ENCODE data around the gene ZNF408. TPM values are rescaled to one million over a fixed set of nuclear protein-coding genes. Genes with fewer than 3 reads are reported as not detected.

Gene ZNF408
- polyA plus RNA-seq, 1 of the 3 experiments (the other 2 are of a cell fraction) = 7.1 TPM

DNA sequence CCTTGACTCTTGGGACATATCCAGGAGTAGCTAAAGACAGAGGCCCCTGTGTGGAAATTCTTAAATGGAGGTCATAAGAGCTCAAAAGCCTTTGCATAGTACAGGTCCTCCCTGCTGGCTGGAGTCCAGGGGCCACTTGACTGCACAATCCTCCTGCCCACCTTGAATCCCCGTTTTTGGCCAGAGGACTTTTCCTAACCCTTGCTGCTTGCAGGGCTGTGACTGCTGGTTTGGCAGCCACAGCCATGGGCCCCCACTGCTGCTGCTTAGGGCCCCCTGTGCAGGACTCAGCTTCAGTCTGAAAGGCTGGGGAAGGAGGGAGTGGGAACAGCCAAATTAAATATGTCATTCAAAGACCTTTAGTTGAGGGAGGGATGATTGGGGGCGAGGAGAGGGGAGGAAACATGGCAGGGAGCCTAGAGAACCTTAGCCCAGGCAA lies 33.8 kb upstream of the ZNF408 start:
- H3K9me2 ChIP-seq = no peaks in the 10 kb centered on the region
- H2AFZ ChIP-seq (ENCODE audit: low read depth) = no peak overlapping the region
- peaks cover 38 to 76% of the 10 kb centered on the region in 2 experiments for H3K36me3 ChIP-seq (replicated peaks in 1 of 2; ENCODE audit: control insufficient read depth in 1 of 2, insufficient read depth in 2 of 2, low read length in 1 of 2)
- H3K4me2 ChIP-seq = no peak overlapping the region
- WGBS (ENCODE audit: low lambda C conversion rate) = 94% methylated on average over 2 of the region's 2 CpGs
- ChIA-PET CTCF (no interaction called here), POLR2A (no interaction called here)
- H3K9me3 ChIP-seq = no peaks in the 10 kb centered on the region
- no peaks in the 10 kb centered on the region for H4K20me1 ChIP-seq (ENCODE audit: insufficient read depth)
- H3K27me3 ChIP-seq (ENCODE audit: insufficient read depth) = no peaks in the 10 kb centered on the region
- DNase-seq = no peak
- no peak overlapping the region for H3K27ac ChIP-seq (ENCODE audit: low read depth in 2 of 2, low read length in 1 of 2)
- H3K4me1 ChIP-seq (ENCODE audit: control insufficient read depth in 1 of 2, insufficient read depth in 2 of 2, low read depth in 1 of 2, low read length in 1 of 2) = no peaks in the 10 kb centered on the region
- H3K9ac ChIP-seq = no peak overlapping the region
- peaks cover 3% of the 10 kb centered on the region for H3F3A ChIP-seq (replicated peaks; ENCODE audit: insufficient read depth)
- H3K79me2 ChIP-seq (ENCODE audit: insufficient read depth) = no peaks in the 10 kb centered on the region
- TF ChIP-seq, protein P1, sequence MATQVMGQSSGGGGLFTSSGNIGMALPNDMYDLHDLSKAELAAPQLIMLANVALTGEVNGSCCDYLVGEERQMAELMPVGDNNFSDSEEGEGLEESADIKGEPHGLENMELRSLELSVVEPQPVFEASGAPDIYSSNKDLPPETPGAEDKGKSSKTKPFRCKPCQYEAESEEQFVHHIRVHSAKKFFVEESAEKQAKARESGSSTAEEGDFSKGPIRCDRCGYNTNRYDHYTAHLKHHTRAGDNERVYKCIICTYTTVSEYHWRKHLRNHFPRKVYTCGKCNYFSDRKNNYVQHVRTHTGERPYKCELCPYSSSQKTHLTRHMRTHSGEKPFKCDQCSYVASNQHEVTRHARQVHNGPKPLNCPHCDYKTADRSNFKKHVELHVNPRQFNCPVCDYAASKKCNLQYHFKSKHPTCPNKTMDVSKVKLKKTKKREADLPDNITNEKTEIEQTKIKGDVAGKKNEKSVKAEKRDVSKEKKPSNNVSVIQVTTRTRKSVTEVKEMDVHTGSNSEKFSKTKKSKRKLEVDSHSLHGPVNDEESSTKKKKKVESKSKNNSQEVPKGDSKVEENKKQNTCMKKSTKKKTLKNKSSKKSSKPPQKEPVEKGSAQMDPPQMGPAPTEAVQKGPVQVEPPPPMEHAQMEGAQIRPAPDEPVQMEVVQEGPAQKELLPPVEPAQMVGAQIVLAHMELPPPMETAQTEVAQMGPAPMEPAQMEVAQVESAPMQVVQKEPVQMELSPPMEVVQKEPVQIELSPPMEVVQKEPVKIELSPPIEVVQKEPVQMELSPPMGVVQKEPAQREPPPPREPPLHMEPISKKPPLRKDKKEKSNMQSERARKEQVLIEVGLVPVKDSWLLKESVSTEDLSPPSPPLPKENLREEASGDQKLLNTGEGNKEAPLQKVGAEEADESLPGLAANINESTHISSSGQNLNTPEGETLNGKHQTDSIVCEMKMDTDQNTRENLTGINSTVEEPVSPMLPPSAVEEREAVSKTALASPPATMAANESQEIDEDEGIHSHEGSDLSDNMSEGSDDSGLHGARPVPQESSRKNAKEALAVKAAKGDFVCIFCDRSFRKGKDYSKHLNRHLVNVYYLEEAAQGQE (IDR thresholded peaks at IDR 0.05; ENCODE audit: low read depth, low read length) = no peak
- TF ChIP-seq FOSL2 (IDR thresholded peaks at IDR 0.05; ENCODE audit: borderline replicate concordance, low read depth) (no peak), SIN3A (IDR thresholded peaks at IDR 0.05; ENCODE audit: borderline replicate concordance, low read depth, low read length) (no peak), ELF1 (IDR thresholded peaks at IDR 0.05) (no peak), TCF12 (IDR thresholded peaks at IDR 0.05) (no peak), JUND (IDR thresholded peaks at IDR 0.05) (no peak), FOXM1 (IDR thresholded peaks at IDR 0.05; ENCODE audit: low read depth) (no peak), FOXJ3 (CRISPR knock-in tag; IDR thresholded peaks at IDR 0.05) (no peak), EZH2phosphoT487 (IDR thresholded peaks at IDR 0.05; ENCODE audit: borderline replicate concordance, low read depth) (no peak), CHD2 (IDR thresholded peaks at IDR 0.05; ENCODE audit: low read length, partially characterized antibody) (no peak)
- H3K4me3 ChIP-seq (ENCODE audit: low read depth in 2 of 2, low read length in 1 of 2) = no peak overlapping the region

GRCh38 chr11:46668480-46669085 lies 32.2 kb upstream of the ZNF408 start:
- WGBS (ENCODE audit: low lambda C conversion rate) = 96% methylated on average over 12 of the region's 12 CpGs
- POLR2A ChIA-PET = no interaction called here

More at GRCh38 chr11:46668480-46669085, 32.2 kb upstream of the ZNF408 start:
- no peaks in the 10 kb centered on the region for H4K20me1 ChIP-seq (ENCODE audit: insufficient read depth)
- no peak overlapping the region for H2AFZ ChIP-seq (ENCODE audit: low read depth)
- H3F3A ChIP-seq (replicated peaks; ENCODE audit: insufficient read depth) = peaks cover 3% of the 10 kb centered on the region
- H3K4me3 ChIP-seq (ENCODE audit: low read depth in 2 of 2, low read length in 1 of 2) = no peak overlapping the region
- H3K9me3 ChIP-seq = no peaks in the 10 kb centered on the region
- H3K79me2 ChIP-seq (ENCODE audit: insufficient read depth) = no peaks in the 10 kb centered on the region
- CTCF ChIA-PET = interaction anchor here (1.4 kb wide), 1 partner anchor 10 kb away, joined by 4 read pairs; no protein-coding TSS in a partner anchor
- H3K27ac ChIP-seq (ENCODE audit: low read depth in 2 of 2, low read length in 1 of 2) = no peak overlapping the region
- no peaks in the 10 kb centered on the region for H3K9me2 ChIP-seq
- H3K9ac ChIP-seq = no peak overlapping the region
- TF ChIP-seq FOXM1 (IDR thresholded peaks at IDR 0.05; ENCODE audit: low read depth) (no peak), ZBTB33 (IDR thresholded peaks at IDR 0.05; ENCODE audit: borderline replicate concordance, low read depth) (no peak), POLR2AphosphoS5 (IDR thresholded peaks at IDR 0.05; ENCODE audit: low read depth, low read length) (no peak), GATA2 (CRISPR knock-in tag; IDR thresholded peaks at IDR 0.05) (no peak), SMC3 (IDR thresholded peaks at IDR 0.05; ENCODE audit: low read depth, low read length) (no peak), RCOR1 (IDR thresholded peaks at IDR 0.05; ENCODE audit: low read length) (no peak)
- TF ChIP-seq, protein P2, sequence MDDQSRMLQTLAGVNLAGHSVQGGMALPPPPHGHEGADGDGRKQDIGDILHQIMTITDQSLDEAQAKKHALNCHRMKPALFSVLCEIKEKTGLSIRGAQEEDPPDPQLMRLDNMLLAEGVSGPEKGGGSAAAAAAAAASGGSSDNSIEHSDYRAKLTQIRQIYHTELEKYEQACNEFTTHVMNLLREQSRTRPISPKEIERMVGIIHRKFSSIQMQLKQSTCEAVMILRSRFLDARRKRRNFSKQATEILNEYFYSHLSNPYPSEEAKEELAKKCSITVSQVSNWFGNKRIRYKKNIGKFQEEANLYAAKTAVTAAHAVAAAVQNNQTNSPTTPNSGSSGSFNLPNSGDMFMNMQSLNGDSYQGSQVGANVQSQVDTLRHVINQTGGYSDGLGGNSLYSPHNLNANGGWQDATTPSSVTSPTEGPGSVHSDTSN (IDR thresholded peaks at IDR 0.05) = no peak
- no peaks in the 10 kb centered on the region for H3K27me3 ChIP-seq (ENCODE audit: insufficient read depth)
- DNase-seq = no peak
- no peaks in the 10 kb centered on the region for H3K4me1 ChIP-seq (ENCODE audit: control insufficient read depth in 1 of 2, insufficient read depth in 2 of 2, low read depth in 1 of 2, low read length in 1 of 2)
- H3K4me2 ChIP-seq = no peak overlapping the region
- peaks cover 48 to 86% of the 10 kb centered on the region in 2 experiments for H3K36me3 ChIP-seq (replicated peaks in 1 of 2; ENCODE audit: control insufficient read depth in 1 of 2, insufficient read depth in 2 of 2, low read length in 1 of 2)
